Sciatic nerve (tissue), 2 donors: Measurements from ENCODE around the gene SLC10A6. TPM values are rescaled to one million over a fixed set of nuclear protein-coding genes. Genes with fewer than 3 reads are reported as not detected.

ENCODE experiments used
- ATAC-seq: fragments of 200-7000 bp; cut with Tn5 transposase; one replicate; pipeline ENCODE4 v1.9.1; 2020; ENCODE audit warnings: mild to moderate bottlenecking, moderate library complexity
- DNase-seq: peaks from one replicate; pipeline ENCODE4 v3.0.0-alpha.2; 2020; ENCODE audit warnings: low spot score
- intact Hi-C: fragments of 100-400 bp; cut with DNase I; formaldehyde crosslinking; loops from one replicate; pipeline ENCODE4 v1.14.2; 2022
- total RNA-seq: library from RNA; stranded (reverse); fragmentation: NEBNext Ultra II Directional; extraction: Animal tissue kit (Norgen Biotek cat#: 25700); gene quantifications from one replicate; pipeline ENCODE4 v1.2.1, GENCODE V29; 2021
- donor health status: DM: no; HTN: no; CAD: no.
- donor health status: DM: no; HTN: no; CAD: no.

The SLC10A6 gene
- total RNA-seq, 1 donor from 2014 or later, result 6.3 TPM

DNA sequence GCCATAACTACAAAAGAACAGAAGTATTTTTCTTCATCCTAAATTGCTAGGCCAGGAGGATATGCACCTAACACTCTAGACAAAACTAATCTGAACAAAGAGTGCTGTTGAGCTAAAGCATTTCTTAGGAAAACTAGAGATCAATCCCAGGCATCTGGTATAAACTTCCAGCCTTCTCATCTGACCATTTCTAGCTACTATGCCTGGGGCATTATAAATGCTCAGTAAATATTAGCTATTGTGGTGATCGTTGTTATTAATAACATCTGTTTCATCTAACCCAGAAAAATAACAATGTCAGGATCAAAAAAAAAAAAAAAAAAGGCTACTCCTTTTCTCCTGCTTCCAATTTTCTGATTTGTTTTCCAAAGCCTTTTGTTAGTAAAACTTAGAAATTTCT lies 7.7 kb upstream of the SLC10A6 start:
- DNase-seq (no peak), ATAC-seq (no peak)
- intact Hi-C loops, result no loop called here

DNA sequence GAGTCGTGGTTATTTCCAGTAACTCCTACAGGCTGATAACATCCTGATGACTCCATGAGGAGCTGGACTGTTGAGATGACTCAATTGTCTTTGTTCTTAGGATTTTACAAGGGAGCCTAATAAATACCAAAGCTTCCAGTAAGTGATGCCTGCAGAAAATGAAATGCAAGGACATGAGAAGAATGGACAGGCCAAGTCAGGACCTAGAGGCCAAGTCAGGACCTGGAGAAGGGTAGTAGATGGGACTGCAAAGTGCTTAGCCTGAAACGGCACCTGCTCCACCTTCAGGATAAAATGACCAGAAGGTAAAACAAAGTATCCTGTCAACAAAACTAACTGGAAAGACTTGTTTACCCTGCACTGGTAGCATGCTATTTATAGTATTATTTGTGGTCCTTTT lies 6.4 kb upstream of the SLC10A6 start:
- DNase-seq (no peak), ATAC-seq (peak; percentile 48)
- intact Hi-C loops, result no loop called here

DNA sequence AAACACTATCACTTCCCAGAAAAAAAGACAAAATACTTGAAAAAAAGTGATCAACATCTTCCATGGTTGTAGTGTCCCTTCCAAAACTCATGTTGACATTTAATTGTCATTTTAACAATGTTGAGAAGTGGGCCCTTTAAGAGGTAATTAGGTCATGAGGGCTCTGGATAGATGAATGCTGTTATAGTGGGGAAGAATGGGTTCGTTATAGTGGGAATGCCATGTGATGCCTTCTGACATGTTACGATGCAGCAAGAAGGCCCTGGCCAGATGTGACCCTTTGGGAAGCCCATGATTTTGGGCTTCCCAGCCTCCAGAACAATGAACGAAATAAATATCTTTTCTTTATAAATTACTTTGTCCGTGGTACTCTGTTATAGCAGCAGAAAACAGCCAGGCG lies 4.0 kb upstream of the SLC10A6 start:
- ATAC-seq, result no peak
- intact Hi-C loops, result no loop called here

DNA sequence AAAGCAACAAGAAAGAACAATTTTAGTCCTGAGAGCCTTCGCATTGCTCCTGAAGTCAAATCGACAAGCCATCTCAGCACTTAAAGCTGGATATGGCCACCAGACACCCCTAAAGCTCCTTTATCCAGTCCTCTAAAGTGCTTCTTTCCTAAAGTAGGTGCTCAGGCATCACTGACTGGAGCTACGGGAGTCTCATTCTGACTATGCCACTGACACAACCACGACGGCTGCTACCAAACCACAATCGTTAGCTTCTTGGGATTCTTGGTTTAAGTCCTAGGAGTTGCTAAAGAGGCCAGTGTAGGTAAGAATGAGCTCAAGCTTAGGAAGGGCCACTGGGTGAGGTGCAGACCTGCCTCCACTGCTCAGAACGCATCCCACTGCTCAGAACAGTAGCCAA lies 1.0 kb downstream of the SLC10A6 start:
- intact Hi-C loops, result no loop called here
- DNase-seq (no peak), ATAC-seq (peak; percentile 50)

More for the DNA sequence above, 4.0 kb upstream of the SLC10A6 start:
- DNase-seq, result no peak

DNA sequence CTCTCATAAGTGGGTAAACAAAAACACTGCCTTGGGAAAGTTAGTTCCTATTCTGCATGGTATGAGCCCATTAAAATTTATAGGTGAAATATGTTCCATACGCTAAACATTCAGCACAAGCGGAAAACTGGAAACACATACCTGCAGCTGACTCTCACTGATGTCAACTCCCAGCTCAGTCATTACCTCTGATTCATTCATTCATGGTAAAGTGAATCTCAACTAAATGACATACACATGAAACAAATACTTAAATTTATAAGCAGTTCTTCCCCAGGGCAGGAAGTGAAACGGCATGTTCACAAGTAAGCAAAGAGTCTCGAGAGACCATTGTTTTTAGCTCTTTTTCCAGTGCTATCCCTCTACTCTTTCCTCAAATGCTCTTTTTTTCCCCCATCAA lies 1.6 kb downstream of the SLC10A6 start:
- no peak for DNase-seq

DNA sequence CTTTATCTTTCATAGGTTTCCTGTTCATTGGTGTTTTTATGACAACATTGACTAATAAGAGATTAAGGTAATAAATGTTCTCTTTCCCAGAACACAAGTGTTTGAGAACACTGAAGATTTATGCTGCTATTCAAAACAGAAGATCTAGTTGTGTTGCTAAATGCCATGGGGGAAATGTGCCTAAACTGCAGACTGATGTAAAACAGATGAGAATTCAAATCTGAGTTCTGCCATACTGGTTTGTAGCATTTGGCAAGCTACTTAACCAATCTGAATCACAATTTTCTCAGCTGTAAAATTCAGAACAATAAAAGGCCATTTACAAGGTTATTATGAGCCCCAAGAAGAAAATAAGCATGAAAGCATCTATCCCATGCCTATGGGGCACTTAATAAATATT lies 2.3 kb downstream of the SLC10A6 start:
- ATAC-seq, result peak; percentile 75
- intact Hi-C loops, result no loop called here
- no peak for DNase-seq

More for the DNA sequence above, 1.6 kb downstream of the SLC10A6 start:
- peak; percentile 29 for ATAC-seq
- intact Hi-C loops, result no loop called here

DNA sequence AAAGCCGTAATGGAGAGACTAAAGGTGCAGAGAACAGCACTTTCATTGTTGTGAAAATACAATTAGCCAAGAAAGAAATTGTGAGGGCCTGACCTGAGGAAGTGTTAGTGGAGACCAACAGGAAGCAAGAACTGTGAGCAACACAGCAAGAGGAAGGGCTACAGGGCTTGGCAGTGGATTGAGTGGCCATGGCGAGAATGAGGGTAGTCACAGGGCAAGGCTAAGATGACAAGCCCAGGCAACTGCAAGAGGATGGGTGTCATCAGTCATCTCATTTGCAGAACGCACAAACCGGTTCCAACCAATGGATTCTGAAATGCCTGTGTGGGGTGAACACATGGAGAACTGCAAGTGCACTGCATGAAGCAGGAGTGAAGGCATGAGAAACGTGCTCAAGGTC lies 3.6 kb downstream of the SLC10A6 start:
- intact Hi-C loops, result no loop called here
- no peak for DNase-seq
- no peak for ATAC-seq

DNA sequence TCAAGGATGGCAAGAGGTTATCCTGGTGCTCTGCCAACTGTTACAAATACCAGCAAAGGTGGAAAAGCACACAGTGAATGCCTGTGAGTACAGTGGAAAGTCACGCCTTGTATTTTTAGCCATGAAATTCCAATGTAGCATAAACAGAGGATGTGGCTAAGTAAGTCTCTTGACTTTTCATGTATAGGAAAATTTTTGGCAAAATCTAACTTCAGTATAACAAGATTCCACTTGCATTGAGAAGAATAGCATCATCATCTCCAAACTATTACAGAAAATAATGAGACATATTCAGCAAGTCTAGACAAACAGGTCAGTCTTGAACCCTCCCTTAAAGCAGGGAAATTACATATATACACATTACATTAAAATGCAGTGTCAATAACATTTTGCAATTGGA lies 7.9 kb downstream of the SLC10A6 start:
- DNase-seq (no peak), ATAC-seq (no peak)
- intact Hi-C loops, result no loop called here

DNA sequence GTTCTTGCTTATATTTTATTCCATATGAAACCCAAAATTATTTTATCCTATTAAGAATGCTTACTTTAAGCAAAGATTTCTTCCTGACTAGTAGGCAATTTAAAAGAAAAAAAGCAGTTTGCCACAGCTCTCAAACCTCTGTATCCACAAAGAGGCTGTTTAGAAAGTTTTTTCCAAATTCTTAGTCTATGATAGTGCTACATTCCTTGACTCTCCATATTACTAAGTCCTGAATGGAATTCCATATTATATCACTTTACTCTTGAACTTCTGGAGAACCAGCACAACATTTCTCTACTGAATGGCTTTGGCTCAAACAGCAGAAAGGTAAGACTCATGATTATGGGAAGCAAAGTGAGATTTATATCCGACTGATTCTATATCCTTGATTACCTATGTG lies 8.3 kb downstream of the SLC10A6 start:
- ATAC-seq (no peak), DNase-seq (no peak)
- intact Hi-C loops, result no loop called here

DNA sequence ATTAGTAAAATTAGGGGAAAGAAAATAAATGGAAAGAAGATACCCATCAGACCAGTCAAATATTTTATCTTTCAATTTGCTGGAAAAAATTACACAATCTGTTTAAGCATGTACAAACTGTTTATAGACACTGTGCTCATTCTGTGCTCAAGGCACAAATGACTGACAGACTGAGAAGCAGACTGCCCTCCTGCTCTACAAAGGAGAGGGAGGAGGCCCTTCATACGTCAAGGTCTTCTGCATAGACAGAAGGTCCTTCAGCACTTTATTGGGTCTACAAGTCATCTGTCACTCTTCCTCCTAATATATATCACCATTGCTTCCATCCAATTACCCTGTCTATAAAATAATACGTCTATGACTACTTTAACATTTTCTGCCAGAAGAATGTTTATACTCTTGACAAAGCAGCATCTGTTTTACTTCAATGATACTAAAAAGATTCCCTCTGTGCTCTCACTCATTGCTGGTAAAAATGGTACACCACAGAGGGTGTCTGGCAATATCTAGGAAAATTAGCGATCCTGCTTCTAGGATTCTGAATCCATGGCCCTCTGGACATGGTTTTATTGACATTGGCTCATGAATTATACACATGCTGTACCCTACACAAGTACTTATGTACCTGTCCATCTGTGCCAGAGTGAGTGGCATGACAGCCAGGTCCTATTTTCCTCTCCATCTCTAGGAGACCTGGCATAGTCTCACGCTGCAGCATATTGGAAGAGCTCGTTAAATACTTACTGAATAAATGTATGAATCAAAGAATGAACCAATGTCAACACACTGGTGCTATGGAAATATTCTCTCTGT lies 11.3 kb downstream of the SLC10A6 start:
- ATAC-seq, result peak; percentile 60

DNA sequence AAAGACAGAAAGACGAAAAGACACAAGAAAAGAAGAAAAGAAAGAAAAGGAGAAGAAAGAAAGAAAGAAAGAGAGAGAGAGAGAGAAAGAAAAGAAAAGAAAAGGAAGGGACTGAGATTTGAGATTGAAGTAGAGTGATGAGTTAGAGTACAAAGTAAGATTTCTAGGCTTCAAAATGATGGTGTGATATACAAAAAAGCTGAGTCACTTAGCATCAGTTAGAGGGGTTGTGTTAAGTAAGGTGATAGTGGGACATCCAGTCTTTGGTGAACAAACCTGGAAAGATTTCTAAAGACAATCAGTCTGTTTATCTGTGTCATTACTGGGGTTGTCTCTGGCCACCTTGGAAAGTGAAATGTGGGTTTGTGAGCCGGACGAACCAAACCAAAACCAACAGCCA lies 13.5 kb downstream of the SLC10A6 start:
- ATAC-seq (no peak), DNase-seq (no peak)
- intact Hi-C loops, result no loop called here

More for the DNA sequence above, 11.3 kb downstream of the SLC10A6 start:
- no peak for DNase-seq
- intact Hi-C loops, result no loop called here

DNA sequence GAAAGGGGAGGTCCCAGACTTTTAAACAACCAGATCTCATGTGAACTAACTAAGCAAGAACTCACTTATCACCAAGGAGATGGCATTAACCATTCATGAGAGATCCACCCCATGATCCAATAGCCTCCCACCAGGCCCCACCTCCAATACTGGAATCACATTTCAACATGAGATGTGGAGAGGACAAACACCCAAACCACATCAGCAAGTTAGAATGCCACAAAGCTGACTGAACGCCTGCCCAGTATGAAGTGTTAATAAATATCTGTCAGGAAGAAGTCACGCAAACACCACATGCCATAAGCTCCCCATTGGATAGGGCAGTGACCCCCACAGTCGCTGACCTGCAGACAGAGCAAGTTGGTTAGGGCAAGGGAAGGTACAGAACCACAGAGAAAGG lies 14.3 kb downstream of the SLC10A6 start:
- DNase-seq (no peak), ATAC-seq (no peak)
- intact Hi-C loops, result no loop called here

DNA sequence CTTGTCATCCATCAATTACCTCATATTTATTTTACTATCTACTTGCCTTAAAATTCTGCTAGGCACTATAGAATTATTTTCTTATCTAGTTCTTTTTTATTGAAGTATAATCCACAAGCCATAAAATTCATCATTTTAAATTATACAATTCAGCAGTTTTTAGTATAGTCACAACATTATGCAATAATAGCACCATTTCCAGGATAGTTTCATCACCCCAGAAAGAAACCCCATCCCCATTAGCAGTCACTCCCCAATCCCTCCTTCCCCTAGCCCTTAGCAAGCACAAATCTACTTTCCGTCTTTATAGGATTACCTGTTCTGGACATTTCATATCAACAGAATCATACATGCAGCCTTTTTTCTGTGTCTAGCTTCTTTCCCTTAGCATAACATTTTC lies 15.6 kb downstream of the SLC10A6 start:
- ATAC-seq, result no peak
- no peak for DNase-seq
- intact Hi-C loops, result no loop called here

DNA sequence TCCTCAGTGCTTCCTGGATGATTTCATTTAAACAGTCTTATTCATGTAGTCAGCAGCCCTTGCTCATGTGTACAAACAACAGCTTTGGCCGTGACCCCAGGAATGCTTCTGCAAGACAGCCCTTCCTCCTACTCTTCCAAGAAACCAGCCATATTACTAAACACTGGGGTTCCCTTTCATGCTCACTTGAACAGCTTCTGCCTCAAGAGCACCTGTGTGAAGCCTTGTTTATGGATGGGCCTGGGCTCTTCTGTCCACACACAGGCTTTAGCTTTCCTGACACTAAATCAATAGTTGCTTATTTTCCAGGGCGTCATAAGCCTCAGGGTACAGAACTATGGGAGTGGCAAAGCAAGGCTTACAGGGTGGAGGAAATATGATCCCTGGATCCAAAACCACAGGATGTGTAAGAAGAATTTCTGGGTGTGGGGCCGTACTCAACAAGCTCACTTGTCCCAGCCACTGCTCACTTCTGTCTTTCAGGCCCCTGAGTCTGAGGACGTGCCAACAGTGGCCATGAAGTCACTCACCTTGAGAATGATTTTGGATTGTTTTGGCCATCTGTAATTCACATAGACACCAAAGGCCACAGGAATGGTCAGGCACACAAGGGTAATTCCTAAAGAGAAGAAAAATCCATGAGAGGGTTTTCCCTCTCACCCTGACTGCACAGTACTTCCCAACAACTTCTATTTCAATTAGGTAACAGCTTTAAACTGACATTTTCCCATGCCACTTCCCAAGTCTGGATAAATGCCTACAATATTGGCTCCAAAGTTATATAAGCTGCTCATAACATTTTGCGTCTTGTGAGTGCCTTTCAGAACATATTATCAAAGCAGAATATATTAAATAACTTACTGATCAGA lies 17.7 kb downstream of the SLC10A6 start:
- no peak for DNase-seq
- ATAC-seq, result peak; percentile 86
- intact Hi-C loops, result no loop called here

DNA sequence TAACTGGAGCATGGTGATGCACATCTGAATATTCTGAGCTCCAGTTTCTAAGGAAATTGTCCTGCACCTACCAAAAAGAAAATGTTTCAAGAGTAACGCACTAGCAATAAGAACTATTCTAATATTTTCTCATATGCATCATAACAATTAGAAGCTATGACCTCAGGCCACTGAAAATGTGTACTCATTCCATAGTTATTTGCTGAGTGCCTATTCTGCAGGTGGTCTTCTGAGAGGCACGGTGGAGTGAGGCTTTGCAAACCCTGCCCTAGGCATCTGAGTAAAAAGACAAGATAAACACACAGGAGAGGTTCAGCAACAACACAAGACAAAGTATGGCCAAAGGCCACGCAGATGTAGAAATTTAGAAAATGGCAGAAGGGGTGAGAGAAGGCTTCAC lies 23.7 kb downstream of the SLC10A6 start:
- no peak for ATAC-seq

DNA sequence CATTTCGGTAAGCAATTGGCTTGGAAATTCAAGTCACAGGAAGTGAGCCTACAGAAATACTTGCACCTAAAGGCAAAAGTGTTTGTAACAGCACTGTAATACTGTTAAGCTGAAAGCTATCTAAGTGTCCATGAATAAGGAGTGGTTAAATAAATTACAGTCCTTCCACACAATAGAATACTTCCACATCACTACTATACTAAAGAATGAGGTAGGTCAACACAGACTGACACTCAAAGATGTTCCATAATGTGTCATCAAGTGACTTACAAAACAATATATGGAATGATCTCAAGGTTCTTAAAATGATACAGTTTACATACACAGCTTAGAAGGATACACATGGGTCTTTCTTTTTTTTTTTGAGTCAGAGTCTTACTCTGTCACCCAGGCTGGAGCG lies 27.0 kb downstream of the SLC10A6 start:
- ATAC-seq (no peak), DNase-seq (no peak)
- intact Hi-C loops, result no loop called here

More for the DNA sequence above, 23.7 kb downstream of the SLC10A6 start:
- DNase-seq, result no peak
- intact Hi-C loops, result no loop called here

DNA sequence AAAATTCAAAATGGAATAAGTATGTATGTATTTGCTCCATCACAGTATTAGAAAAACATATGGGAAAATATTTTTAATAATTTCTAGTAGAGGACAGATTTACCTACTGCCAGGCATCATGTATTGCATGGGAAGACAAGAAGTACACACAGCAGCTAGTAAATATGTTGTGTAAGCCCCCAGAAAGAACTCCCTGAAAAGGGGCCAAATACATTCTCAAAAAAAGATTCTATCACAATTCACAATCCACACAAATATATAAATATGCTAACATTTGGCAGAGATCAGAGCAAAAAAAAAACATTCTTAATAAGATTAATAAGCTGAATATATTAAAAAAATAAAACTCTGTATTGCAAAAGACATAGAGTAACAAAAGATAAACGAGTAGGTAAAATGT lies 28.0 kb downstream of the SLC10A6 start:
- ATAC-seq (no peak), DNase-seq (no peak)
- intact Hi-C loops, result no loop called here

DNA sequence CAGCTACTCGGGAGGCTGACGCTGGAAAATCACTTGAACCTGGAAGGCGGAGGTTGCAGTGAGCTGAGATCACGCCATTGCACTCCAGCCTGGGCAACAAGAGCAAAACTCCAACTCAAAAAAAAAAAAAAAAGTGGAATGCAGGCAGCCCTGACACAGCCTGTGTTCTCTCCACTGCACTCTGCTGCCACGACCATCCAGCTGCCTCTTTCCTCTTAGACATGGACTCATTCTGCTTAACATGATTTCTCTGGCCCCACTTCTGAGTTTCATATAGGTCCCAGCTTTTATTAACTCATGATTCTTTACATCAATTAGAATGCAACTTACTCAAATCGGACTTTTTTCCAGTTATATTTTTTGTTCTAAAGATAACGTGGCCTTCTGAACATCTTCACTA lies 29.6 kb downstream of the SLC10A6 start:
- intact Hi-C loops, result no loop called here
- ATAC-seq (no peak), DNase-seq (no peak)

DNA sequence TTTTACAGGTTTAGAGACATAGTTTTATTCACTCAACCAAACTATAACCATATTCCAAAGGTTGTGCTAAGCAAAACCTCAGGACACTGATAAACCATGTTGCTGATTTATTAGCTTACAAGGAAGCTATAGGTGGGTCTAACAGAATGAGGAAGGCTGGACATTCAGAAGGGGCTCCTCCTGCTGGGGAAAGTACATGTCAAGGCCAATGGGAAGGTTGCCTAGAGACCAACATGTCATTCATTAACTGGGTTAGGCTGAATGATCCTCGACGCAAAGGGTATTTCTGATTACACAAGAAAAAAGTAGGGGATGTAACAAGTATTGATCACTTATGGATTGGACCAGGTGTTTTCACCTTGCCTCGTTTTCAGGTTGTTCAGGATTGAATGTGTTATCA lies 30.3 kb downstream of the SLC10A6 start:
- DNase-seq, result no peak
- no peak for ATAC-seq
- intact Hi-C loops, result no loop called here

DNA sequence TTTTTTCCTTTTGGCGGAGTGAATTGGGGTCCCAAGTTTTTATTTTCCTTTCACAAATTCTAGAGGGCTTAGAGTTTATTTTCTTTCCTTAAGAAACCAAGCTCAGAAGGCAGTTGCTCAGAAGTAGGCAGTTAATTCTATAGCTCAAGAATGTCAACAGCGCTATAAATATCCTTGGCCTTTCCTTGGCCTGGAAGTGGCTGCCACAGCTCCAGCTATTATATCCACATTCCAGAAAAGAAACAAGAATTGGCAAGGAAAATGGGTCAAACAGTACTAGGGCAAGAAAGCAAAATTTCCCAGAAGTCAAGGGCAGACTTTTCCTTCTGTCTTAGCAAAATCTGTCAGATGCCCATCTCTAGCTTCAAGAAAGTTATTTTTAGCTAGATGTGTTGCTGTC lies 31.0 kb downstream of the SLC10A6 start:
- DNase-seq (no peak), ATAC-seq (no peak)
- intact Hi-C loops, result no loop called here
